Parathyroid adenoma (tissue), 2 donors: ENCODE data around the gene LCK.
A peak's percentile ranks its signal among the peaks of the same experiment; 100 is the strongest.

Experiments
- H2AFZ ChIP-seq: fragments of 300-600 bp; sonication (generic); one replicate; pipeline ENCODE4 v1.7.0; 2017; ENCODE audit warnings: antibody characterized with exemption, mild to moderate bottlenecking
- H3K27ac ChIP-seq: fragments of 300-600 bp; sonication (generic); one replicate; pipeline ENCODE4 v1.7.0; 2017
- H3K27me3 ChIP-seq: fragments of 300-600 bp; sonication (generic); one replicate; pipeline ENCODE4 v1.7.0; 2017; ENCODE audit warnings: low read length; ENCODE audit not compliant: control insufficient read depth, insufficient read depth
- H3K36me3 ChIP-seq: fragments of 300-600 bp; sonication (generic); one replicate; pipeline ENCODE4 v1.7.0; 2017; ENCODE audit warnings: low read length; ENCODE audit not compliant: control insufficient read depth, insufficient read depth
- H3K4me1 ChIP-seq: fragments of 300-600 bp; sonication (generic); one replicate; pipeline ENCODE4 v1.7.0; 2017; ENCODE audit warnings: control low read depth
- H3K4me2 ChIP-seq: fragments of 300-600 bp; sonication (generic); one replicate; pipeline ENCODE4 v1.7.0; 2017; ENCODE audit warnings: low read length
- H3K4me3 ChIP-seq: fragments of 300-600 bp; sonication (generic); one replicate; pipeline ENCODE4 v1.7.0; 2017; ENCODE audit warnings: low read depth, low read length
- H3K79me2 ChIP-seq: fragments of 300-600 bp; sonication (generic); one replicate; pipeline ENCODE4 v1.7.0; 2017; ENCODE audit warnings: control low read depth
- H3K9ac ChIP-seq: fragments of 300-600 bp; sonication (generic); one replicate; pipeline ENCODE4 v1.7.0; 2017; ENCODE audit warnings: mild to moderate bottlenecking
- H3K9me3 ChIP-seq: fragments of 300-600 bp; sonication (generic); one replicate; pipeline ENCODE4 v1.7.0; 2017; ENCODE audit warnings: low read length; ENCODE audit not compliant: control insufficient read depth
- CTCF ChIP-seq: fragments of 300-600 bp; sonication (generic); IDR thresholded peaks from one replicate; pipeline ENCODE4 v1.7.0; 2017; ENCODE audit warnings: antibody characterized with exemption, mild to moderate bottlenecking
- donor health status: primary hyperparathyroidism.

LCK gene

GRCh38 chr1:32332290-32333079 is 81.4 kb downstream of the LCK start:
- Histone ChIP-seq H3K79me2 (no peaks in the 10 kb centered on the region), H3K9ac (no peak overlapping the region), H3K4me1 (no peaks in the 10 kb centered on the region), H3K36me3 (no peaks in the 10 kb centered on the region), H3K27ac (no peak overlapping the region), H2AFZ (no peak overlapping the region), H3K9me3 (no peaks in the 10 kb centered on the region), H3K27me3 (no peaks in the 10 kb centered on the region), H3K4me2 (no peak overlapping the region), H3K4me3 (no peak overlapping the region)
- TF ChIP-seq CTCF = no peak

GRCh38 chr1:32333251-32333963 is 82.3 kb downstream of the LCK start:
- Histone ChIP-seq H3K4me1 (no peaks in the 10 kb centered on the region), H3K9ac (no peak overlapping the region), H3K27me3 (no peaks in the 10 kb centered on the region), H3K9me3 (no peaks in the 10 kb centered on the region), H3K79me2 (no peaks in the 10 kb centered on the region), H3K27ac (no peak overlapping the region), H3K4me3 (no peak overlapping the region), H3K36me3 (no peaks in the 10 kb centered on the region), H2AFZ (no peak overlapping the region), H3K4me2 (no peak overlapping the region)
- TF ChIP-seq CTCF = no peak

GRCh38 chr1:32334274-32334861 is 83.3 kb downstream of the LCK start:
- Histone ChIP-seq H3K4me2 (no peak overlapping the region), H3K79me2 (no peaks in the 10 kb centered on the region), H3K4me1 (no peaks in the 10 kb centered on the region), H3K36me3 (no peaks in the 10 kb centered on the region), H3K9ac (no peak overlapping the region), H3K9me3 (no peaks in the 10 kb centered on the region), H2AFZ (no peak overlapping the region), H3K27ac (no peak overlapping the region), H3K27me3 (no peaks in the 10 kb centered on the region), H3K4me3 (no peak overlapping the region)
- no peak for TF ChIP-seq CTCF

GRCh38 chr1:32334864-32335534 is 83.9 kb downstream of the LCK start:
- Histone ChIP-seq H2AFZ (no peak overlapping the region), H3K4me1 (no peaks in the 10 kb centered on the region), H3K27me3 (no peaks in the 10 kb centered on the region), H3K9me3 (no peaks in the 10 kb centered on the region), H3K79me2 (no peaks in the 10 kb centered on the region), H3K9ac (no peak overlapping the region), H3K4me3 (peak overlapping the region; percentile 3), H3K4me2 (peak overlapping the region; percentile 28), H3K36me3 (no peaks in the 10 kb centered on the region), H3K27ac (no peak overlapping the region)
- peak; percentile 40 for TF ChIP-seq CTCF
